GM20000 (cell line): ENCODE measurements around the gene NXPH2.

ENCODE experiments used
- DNase-seq: peaks from one replicate; pipeline ENCODE4 v3.0.0; 2012; ENCODE audit warnings: low spot score
- CTCF ChIP-seq: IDR thresholded peaks from 2 replicates; pipeline ENCODE4 v1.5.1; 2012; ENCODE audit warnings: mild to moderate bottlenecking, control low read depth; ENCODE audit errors: extremely low read depth, missing control alignments

Gene NXPH2

GRCh38 chr2:138779781-138780445, at the start of gene NXPH2:
Gene NXPH2 (minus strand): TSS chr2:138780390. CDS start chr2:138780241, 149 bp downstream.
- TF ChIP-seq CTCF, result no peak
- no peak for DNase-seq

- peak; percentile 27 for TF ChIP-seq CTCF
- DNase-seq, result peak; percentile 22
Measured at GRCh38 chr2:138829326-138829919, 49.2 kb upstream of the NXPH2 start.

GRCh38 chr2:138827426-138828054, 47.4 kb upstream of the NXPH2 start:
- peak; percentile 33 for TF ChIP-seq CTCF
- peak; percentile 46 for DNase-seq

GRCh38 chr2:138823666-138824065, 43.5 kb upstream of the NXPH2 start:
- DNase-seq, result no peak

GRCh38 chr2:138819964-138820363, 39.8 kb upstream of the NXPH2 start:
- no peak for TF ChIP-seq CTCF
- no peak for DNase-seq

More at GRCh38 chr2:138823666-138824065, 43.5 kb upstream of the NXPH2 start:
- no peak for TF ChIP-seq CTCF

- no peak for DNase-seq
- no peak for TF ChIP-seq CTCF
Measured at GRCh38 chr2:138818556-138818955, 38.4 kb upstream of the NXPH2 start.
